ENCODE data around the gene TEKTIP1.
A peak's percentile ranks its signal among the peaks of the same experiment; 100 is the strongest.

Gene TEKTIP1

DNA sequence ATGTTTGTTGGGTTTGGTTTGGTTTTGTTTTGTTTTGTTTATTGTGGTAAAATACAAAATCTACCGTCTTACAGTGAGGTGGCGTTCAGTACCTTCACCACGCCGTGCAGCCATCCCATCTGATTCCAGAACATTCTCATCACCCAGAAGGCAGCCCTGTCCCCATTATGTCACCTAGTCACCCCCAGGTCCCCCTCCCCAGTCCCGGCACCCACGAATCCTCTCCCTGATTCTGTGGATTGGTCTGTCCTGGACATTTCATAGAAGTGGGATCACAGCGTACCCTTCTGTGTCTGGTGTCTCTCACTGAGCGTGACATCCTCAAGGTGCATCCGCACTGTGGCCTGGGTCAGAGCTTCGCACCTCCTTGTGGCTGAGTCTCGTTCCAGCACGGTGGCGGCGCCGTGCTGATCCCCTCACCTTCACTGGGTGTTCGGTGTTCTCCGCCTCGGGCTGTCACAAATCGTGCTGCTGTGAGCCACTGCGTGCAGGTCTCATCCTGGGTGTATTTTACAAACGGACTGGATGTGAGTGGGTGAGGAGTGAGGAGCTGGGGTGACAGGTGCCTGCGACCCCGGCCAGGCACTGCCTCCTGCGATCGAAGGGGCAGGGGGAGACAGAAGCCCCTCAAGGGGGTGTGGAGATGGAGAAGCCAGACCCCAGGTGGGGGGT lies 580 bp upstream of the TEKTIP1 start:
- no peak for DNase-seq

- DNase-seq = no peak
Measured at GRCh38 chr19:3539756-3540118, 763 bp downstream of the TEKTIP1 start.

- no peak for DNase-seq
Measured at GRCh38 chr19:3543150-3544057, 4.4 kb downstream of the TEKTIP1 start.

GRCh38 chr19:3544058-3544376 lies 5.0 kb downstream of the TEKTIP1 start:
- no peak for DNase-seq

DNA sequence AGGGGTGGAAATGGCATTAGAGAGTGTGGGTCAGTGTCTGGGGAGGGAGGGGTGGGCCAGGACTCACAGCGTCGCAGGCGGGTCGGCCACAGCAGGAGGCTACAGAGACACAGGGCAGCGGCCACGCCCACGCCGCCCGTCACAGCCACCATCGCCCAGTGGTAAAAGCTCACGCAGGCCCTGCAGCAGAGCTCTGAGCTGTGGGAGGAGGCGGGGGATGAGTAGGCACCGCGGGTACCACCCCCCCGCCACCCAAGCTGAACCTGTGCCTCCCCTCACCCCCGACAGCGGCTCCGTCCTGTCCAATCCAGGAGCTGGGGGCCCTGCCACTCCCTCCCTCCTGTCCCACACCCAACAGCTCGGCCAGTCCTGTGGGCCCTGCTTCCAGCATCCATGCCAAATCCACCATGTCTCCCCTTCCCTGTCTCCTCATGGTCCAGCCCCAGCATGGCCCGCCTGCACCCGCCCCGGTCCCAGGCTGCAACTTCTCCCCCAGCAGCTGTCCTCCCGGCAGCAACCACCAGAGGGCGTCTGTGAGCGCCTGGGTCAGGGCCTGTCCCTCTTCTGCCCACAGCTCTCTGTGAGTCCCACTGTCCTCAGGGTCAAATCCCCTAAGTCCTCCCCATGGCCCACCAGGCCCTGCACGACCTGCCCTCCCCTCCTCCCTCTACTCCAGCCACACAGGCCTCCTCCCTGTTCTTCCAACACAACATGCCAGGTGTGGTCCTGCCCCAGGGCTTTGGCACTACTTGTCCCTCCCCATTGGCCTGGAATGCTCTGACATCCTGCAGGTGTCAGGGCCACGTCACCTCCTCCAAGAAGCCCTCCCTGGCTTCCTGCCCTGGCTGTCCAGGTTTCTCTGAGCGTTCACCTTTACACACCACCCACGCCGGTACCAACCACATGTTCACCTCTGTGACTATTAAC lies 6.0 kb downstream of the TEKTIP1 start:
- no peak for DNase-seq

DNA sequence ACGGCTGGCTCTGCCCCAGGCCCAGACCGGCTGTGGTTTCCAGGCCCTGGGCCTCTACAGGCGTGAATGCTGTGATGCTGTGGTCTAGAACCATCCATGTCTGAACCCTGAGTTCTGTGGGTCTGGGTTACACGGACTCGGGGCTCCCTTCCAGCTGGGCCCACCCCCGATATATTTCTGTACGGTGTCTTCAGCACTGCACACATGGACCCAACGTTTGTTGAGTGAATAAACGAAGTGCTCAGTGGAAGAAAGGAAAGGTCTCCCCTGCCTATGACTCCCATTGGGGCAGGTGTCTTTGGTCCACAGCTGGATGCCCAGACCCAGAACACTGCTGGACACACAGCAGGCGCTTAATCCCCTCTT lies 6.7 kb downstream of the TEKTIP1 start:
- DNase-seq = no peak

GRCh38 chr19:3546119-3546518 lies 7.1 kb downstream of the TEKTIP1 start:
- DNase-seq = no peak

- DNase-seq = no peak
Measured at GRCh38 chr19:3547301-3547731, 8.3 kb downstream of the TEKTIP1 start.

GRCh38 chr19:3547767-3548282 lies 8.9 kb downstream of the TEKTIP1 start:
- no peak for DNase-seq

DNA sequence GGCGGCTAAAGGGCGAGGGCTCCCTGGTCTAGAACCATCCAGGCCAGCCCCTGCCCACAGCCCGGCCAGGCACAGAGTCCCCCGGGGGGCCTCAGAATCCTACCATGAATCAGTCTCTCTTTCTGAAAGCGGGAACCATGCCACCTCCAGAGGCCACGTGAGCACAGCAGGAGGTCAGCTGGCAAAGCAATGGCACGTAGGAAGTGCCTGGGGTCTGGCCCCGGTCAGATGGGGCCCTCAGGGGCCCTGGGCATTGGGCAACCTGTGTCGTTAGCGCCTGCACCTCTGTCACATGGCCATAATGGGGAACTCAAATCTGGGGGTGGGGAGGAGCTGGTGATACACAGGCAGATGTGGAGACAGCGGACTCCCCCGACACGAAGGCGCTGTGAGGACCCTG lies 9.6 kb downstream of the TEKTIP1 start:
- DNase-seq = no peak

DNA sequence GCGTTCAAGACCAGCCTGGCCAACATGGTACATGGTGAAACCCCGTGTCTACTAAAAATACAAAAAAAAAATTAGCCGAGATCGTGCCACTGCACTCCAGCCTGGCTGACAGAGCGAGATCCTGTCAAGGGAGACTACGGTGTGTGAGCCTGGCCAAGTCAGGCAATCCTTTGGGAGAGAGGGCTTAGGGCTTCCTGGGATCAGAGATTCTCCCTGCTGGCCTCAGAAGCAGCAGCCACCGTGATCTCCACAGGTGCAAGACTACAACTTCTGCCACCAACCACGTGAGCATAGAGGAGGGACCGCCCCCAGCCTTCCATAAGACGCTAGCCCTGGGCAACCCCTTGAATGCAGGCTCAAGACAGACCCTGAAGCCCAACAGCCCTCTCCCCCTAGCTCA lies 10.8 kb downstream of the TEKTIP1 start:
- DNase-seq = no peak

GRCh38 chr19:3550947-3551791 lies 12.2 kb downstream of the TEKTIP1 start:
- DNase-seq = no peak

GRCh38 chr19:3551792-3552095 lies 12.8 kb downstream of the TEKTIP1 start:
- no peak for DNase-seq

GRCh38 chr19:3554254-3555083 lies 15.5 kb downstream of the TEKTIP1 start:
- no peak for DNase-seq

DNA sequence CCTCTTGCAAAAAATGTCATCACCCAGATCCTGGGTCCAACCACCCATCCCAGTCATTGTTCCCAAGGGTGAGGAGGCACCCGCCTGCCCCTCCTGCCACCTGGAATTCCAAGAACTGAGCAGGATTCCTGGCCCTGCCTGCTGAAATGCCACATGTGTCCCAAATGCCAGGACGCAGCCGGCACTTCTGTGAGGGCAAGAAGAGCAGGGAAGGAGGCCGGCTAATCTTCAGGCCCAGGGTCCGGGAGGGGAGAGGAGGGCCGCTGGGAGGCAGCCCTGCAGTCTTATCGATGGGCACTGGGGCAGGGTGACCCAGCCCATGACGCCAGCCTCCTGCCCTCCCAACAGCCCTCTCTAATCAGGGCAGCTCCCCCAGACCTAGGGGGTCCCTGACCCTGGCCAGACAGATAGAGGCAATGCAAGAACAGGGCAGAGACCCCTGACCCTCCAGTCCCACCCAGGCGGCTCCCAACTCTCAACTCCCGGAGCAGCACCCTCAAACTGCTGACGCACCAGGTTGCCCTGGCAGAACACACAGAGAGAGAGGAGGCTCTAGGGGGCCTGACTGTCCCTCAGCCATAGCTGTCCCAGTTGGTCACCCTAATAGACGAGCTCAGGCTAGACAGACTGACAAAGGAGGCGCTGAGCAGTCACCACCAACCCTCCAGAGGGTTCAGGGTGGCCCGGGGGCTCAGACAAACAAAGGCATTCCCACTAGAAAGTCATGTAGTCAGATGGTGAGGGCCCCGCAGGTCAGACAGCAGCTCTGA lies 16.9 kb downstream of the TEKTIP1 start:
- no peak for DNase-seq

DNA sequence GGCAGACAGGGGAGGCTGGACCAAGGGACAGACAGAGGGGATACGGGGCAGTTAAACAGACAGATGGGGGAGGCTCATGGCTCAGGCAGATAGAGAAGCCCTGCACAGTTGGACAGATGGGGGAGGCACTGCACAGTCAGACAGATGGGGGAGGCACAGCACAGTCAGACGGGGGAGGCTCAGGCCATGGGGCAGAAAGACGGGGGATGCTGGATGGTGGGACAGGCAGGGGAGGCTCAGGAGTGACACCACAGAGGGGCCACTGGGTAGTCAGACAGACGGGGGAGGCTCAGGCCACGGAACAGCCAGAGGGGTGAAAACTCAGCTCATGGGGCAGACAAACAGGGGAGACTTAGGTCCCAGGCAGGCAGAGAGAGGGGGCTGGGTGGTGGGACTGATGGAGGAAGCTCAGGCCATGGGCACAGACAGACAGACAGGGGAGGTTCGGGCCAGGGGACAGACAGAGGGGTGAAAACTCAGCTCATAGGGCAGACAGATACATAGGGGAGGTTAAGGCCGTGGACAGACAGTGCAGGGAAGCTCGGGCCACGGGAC lies 17.5 kb downstream of the TEKTIP1 start:
- DNase-seq = no peak

DNA sequence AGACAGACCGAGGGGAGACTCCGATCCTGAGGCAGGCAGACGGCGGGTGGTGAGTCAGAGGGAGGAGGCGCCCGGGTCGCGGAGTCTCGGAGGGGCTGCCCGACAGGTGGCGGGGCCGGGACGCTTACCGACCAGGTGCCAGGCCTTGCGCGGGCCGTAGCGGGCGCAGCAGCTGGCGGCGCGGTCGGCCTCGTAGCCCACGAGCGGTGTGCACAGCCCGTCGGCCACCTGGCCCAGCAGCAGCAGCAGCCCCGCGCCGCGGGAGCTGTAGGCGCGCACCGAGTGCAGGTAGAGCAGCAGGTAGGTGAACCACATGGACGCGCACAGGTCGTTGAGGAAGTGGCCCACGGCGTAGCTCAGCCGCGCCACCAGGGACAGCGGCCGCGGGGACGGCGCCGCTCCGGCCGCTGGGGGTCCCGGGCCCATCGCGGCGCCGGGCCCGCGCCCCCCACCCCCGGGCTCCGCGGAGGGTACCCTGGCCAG lies 18.0 kb downstream of the TEKTIP1 start:
- DNase-seq = no peak

- DNase-seq = peak; percentile 64
Measured at GRCh38 chr19:3557461-3558248, 18.7 kb downstream of the TEKTIP1 start, which contains the start of gene MFSD12. MFSD12 (minus strand) TSS chr19:3557586; CDS start chr19:3557403, 183 bp downstream.
